ENCODE data around the gene C6orf15.

Gene C6orf15

GRCh38 chr6:31087494-31088089 is 24.8 kb downstream of the C6orf15 start:
- Histone ChIP-seq H3K4me2 (peak overlapping the region; percentile 8; the same call in 1 of the 2 replicates), H3K79me2 (ENCODE audit: insufficient read depth, low read depth) (no peaks in the 10 kb centered on the region), H2AFZ (ENCODE audit: low read depth) (no peak overlapping the region), H3K27ac (no peak overlapping the region), H3K4me1 (ENCODE audit: low read depth, poor library complexity, severe bottlenecking) (peaks cover 4% of the 10 kb centered on the region), H3K27me3 (ENCODE audit: insufficient read depth, low read depth) (no peaks in the 10 kb centered on the region), H3K36me3 (ENCODE audit: insufficient read depth) (no peaks in the 10 kb centered on the region), H3K4me3 (IDR thresholded peaks at IDR 0.05; ENCODE audit: insufficient read depth, low read depth, low read length) (no peak overlapping the region), H3K9ac (no peak overlapping the region), H4K20me1 (ENCODE audit: insufficient read depth) (no peaks in the 10 kb centered on the region)
- TF ChIP-seq CTCF (conservative IDR thresholded peaks at IDR 0.05; ENCODE audit: low read depth, low read length), result peak; percentile 86

- Histone ChIP-seq H2AFZ (ENCODE audit: low read depth) (no peak overlapping the region), H4K20me1 (ENCODE audit: insufficient read depth) (no peaks in the 10 kb centered on the region), H3K79me2 (ENCODE audit: insufficient read depth, low read depth) (no peaks in the 10 kb centered on the region), H3K27me3 (ENCODE audit: insufficient read depth, low read depth) (no peaks in the 10 kb centered on the region), H3K36me3 (ENCODE audit: insufficient read depth) (no peaks in the 10 kb centered on the region), H3K9ac (no peak overlapping the region), H3K4me1 (ENCODE audit: low read depth, poor library complexity, severe bottlenecking) (peaks cover 4% of the 10 kb centered on the region), H3K27ac (no peak overlapping the region), H3K4me2 (peak overlapping the region; percentile 8; the same call in 1 of the 2 replicates), H3K4me3 (IDR thresholded peaks at IDR 0.05; ENCODE audit: insufficient read depth, low read depth, low read length) (no peak overlapping the region)
- TF ChIP-seq CTCF (conservative IDR thresholded peaks at IDR 0.05; ENCODE audit: low read depth, low read length), result no peak
Measured at GRCh38 chr6:31086788-31087440, 25.5 kb downstream of the C6orf15 start.

- Histone ChIP-seq H3K27ac (no peak overlapping the region), H3K79me2 (ENCODE audit: insufficient read depth, low read depth) (no peaks in the 10 kb centered on the region), H3K4me1 (ENCODE audit: low read depth, poor library complexity, severe bottlenecking) (peaks cover 4% of the 10 kb centered on the region), H3K4me2 (no peak overlapping the region), H2AFZ (ENCODE audit: low read depth) (no peak overlapping the region), H3K9ac (no peak overlapping the region), H3K4me3 (IDR thresholded peaks at IDR 0.05; ENCODE audit: insufficient read depth, low read depth, low read length) (no peak overlapping the region), H3K27me3 (ENCODE audit: insufficient read depth, low read depth) (no peaks in the 10 kb centered on the region), H3K36me3 (ENCODE audit: insufficient read depth) (no peaks in the 10 kb centered on the region), H4K20me1 (ENCODE audit: insufficient read depth) (no peaks in the 10 kb centered on the region)
- peak; percentile 41 for TF ChIP-seq CTCF (conservative IDR thresholded peaks at IDR 0.05; ENCODE audit: low read depth, low read length)
Measured at GRCh38 chr6:31083742-31084354, 28.5 kb downstream of the C6orf15 start.

- Histone ChIP-seq H3K9ac (no peak overlapping the region), H3K36me3 (ENCODE audit: insufficient read depth) (no peaks in the 10 kb centered on the region), H4K20me1 (ENCODE audit: insufficient read depth) (no peaks in the 10 kb centered on the region), H3K4me2 (no peak overlapping the region), H3K27me3 (ENCODE audit: insufficient read depth, low read depth) (no peaks in the 10 kb centered on the region), H3K4me1 (ENCODE audit: low read depth, poor library complexity, severe bottlenecking) (no peaks in the 10 kb centered on the region), H2AFZ (ENCODE audit: low read depth) (no peak overlapping the region), H3K4me3 (IDR thresholded peaks at IDR 0.05; ENCODE audit: insufficient read depth, low read depth, low read length) (no peak overlapping the region), H3K27ac (no peak overlapping the region), H3K79me2 (ENCODE audit: insufficient read depth, low read depth) (no peaks in the 10 kb centered on the region)
- no peak for TF ChIP-seq CTCF (conservative IDR thresholded peaks at IDR 0.05; ENCODE audit: low read depth, low read length)
Measured at GRCh38 chr6:31081872-31082271, 30.5 kb downstream of the C6orf15 start.

Data from KMS-11 (cell line).